ENCODE data around the gene C2CD2.
"Not testable (repeated sequence)": the region's sequence is repeated elsewhere in the genome, so short reads cannot be mapped to it uniquely, and the experiment has no call there.

C2CD2 gene

DNA sequence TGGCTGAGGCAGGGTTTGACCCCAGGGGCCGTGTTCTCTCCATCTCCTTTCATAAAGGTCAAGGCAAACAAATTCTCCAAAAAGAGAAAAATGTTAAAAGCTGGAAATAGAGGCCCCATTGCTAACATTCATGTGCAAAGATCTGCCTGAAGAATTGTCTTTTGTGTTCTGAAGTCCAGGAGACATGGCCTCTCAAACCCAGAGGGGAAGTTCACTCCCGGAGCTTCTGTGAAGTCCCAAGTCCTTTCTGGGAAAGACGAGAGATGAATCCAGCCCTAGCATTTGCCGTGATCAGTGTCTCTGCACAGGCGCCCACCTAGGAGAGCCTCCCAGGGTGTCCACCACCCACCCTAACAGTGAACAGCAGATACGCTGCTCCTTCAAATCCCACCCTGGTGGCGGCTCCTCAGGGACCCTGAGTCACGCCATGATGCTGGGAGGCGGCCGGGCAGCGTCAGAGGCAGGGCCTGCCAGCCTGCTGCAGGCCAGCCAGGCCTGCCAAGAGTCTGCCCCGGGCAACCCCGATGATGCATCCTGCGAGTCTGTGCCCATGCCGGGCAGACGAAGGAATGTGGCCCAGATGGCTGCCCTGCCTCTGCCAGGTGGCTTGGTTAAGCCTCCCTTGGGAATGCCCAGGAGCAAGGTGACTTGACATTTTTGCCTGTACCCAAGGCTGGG is 5.2 kb upstream of the C2CD2 start:
- no peaks in the 10 kb centered on the region for H3K9me3 Mint-ChIP-seq
- H3K4me3 Mint-ChIP-seq, result no peak overlapping the region
- H3K4me1 Mint-ChIP-seq, result peaks cover 9% of the 10 kb centered on the region
- CTCF ChIA-PET, result no interaction called here
- peaks cover 56% of the 10 kb centered on the region for H3K27me3 Mint-ChIP-seq
- no peak overlapping the region for H3K27ac Mint-ChIP-seq
- H3K36me3 Mint-ChIP-seq, result no peaks in the 10 kb centered on the region
- no peak for DNase-seq

DNA sequence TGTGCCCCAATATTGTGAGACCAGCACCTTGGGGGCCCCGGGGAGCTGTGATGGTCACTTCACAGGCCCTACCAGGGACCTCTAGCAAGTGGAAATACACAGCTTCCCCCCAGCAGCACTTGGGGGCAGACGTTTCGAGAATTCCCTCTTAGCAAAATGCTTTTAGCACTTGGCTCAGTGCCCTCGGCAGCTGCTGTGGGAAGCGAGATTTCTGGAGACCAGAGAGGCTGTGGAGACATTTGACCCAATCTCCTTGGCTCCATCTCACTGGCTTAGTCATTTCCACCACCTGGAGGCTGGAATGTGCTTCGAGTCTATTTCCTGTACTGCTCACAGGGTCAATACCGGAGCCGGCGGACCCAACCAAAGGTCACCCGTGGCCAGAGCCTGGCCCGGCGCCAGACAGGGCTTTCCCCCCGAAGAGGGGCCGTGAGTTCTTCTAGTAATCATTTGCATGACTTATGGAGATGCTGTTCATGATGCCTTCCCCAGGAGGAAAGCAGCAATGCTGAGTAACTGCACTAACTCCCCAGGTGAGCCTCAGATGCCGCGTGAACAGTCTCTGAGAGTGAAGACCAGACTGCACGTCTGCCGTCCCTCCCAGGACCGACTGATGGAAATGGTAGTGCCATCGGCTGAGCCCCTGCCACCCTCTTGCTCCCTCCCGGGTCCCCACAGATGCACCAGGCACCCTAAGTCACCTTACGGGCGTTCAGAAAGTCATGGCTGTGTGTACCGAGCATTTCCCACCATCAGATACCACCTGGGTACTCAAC is 4.4 kb upstream of the C2CD2 start:
- H3K36me3 Mint-ChIP-seq, result no peaks in the 10 kb centered on the region
- no peaks in the 10 kb centered on the region for H3K9me3 Mint-ChIP-seq
- no peak overlapping the region for H3K4me3 Mint-ChIP-seq
- H3K4me1 Mint-ChIP-seq, result peaks cover 9% of the 10 kb centered on the region
- H3K27ac Mint-ChIP-seq, result no peak overlapping the region
- CTCF ChIA-PET, result interaction anchor here (1.0 to 2.0 kb wide), 3 partner anchors 150 to 160 kb away, joined by 4 to 6 read pairs (median 4); no protein-coding TSS in a partner anchor
- peaks cover 52% of the 10 kb centered on the region for H3K27me3 Mint-ChIP-seq
- DNase-seq, result no peak

- CTCF ChIA-PET, result interaction anchor here (1.0 to 2.0 kb wide), 3 partner anchors 151 to 161 kb away, joined by 4 to 6 read pairs (median 4); no protein-coding TSS in a partner anchor
- DNase-seq, result no peak
- Mint-ChIP-seq H3K36me3 (no peaks in the 10 kb centered on the region), H3K27ac (no peak overlapping the region), H3K4me1 (peaks cover 13% of the 10 kb centered on the region), H3K9me3 (no peaks in the 10 kb centered on the region), H3K27me3 (peaks cover 52% of the 10 kb centered on the region), H3K4me3 (no peak overlapping the region)
Measured at GRCh38 chr21:41956926-41957729, 3.3 kb upstream of the C2CD2 start.

- CTCF ChIA-PET, result no interaction called here
- Mint-ChIP-seq H3K27me3 (peaks cover 56% of the 10 kb centered on the region), H3K36me3 (no peaks in the 10 kb centered on the region), H3K27ac (no peak overlapping the region), H3K4me3 (no peak overlapping the region), H3K9me3 (no peaks in the 10 kb centered on the region), H3K4me1 (peaks cover 11% of the 10 kb centered on the region)
- no peak for DNase-seq
Measured at GRCh38 chr21:41955516-41955915, 1.7 kb upstream of the C2CD2 start.

DNA sequence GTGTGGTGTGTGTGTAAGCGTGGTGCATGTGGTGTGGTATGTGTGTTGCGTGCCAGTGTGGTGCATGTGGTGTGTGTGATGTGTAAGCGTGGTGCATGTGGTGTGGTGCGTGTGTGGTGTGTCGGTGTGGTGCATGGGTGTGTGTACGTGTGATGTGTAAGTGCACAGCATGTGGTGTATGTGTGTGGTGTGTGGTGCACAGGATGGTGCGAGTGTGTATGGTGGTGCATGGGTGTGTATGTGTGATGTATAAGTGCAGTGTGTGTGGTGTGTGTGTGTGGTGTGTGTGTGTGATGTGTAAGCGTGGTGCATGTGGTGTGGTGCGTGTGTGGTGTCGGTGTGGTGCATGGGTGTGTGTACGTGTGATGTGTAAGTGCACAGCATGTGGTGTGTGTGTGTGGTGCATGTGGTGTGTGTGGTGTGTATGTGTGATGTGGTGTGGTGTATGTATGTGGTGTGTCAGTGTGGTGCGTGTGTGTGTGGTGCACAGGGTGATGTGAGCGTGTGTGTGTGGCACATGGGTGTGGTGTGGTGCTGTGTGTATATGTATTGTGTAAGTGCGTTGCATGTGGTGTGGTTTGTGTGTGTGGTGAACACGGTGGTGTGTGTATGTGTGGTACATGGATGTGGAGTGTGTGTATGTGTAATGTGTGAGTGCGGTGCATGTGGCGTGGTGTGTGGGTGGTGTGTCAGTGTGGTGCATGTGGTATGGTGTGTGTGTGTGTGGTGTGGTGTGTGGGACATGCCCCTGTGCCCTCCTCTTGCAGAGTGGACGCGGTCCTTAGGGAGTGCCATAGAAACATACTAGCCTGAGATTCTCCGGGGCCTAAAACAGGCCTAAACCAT is 1.1 kb upstream of the C2CD2 start:
- CTCF ChIA-PET, result no interaction called here
- H3K27ac Mint-ChIP-seq, result no peak overlapping the region
- DNase-seq, result no peak
- H3K27me3 Mint-ChIP-seq, result peaks cover 52% of the 10 kb centered on the region
- peak overlapping the region; percentile 10 for H3K4me3 Mint-ChIP-seq
- H3K9me3 Mint-ChIP-seq, result no peaks in the 10 kb centered on the region
- peaks cover 11% of the 10 kb centered on the region for H3K4me1 Mint-ChIP-seq
- no peaks in the 10 kb centered on the region for H3K36me3 Mint-ChIP-seq

DNA sequence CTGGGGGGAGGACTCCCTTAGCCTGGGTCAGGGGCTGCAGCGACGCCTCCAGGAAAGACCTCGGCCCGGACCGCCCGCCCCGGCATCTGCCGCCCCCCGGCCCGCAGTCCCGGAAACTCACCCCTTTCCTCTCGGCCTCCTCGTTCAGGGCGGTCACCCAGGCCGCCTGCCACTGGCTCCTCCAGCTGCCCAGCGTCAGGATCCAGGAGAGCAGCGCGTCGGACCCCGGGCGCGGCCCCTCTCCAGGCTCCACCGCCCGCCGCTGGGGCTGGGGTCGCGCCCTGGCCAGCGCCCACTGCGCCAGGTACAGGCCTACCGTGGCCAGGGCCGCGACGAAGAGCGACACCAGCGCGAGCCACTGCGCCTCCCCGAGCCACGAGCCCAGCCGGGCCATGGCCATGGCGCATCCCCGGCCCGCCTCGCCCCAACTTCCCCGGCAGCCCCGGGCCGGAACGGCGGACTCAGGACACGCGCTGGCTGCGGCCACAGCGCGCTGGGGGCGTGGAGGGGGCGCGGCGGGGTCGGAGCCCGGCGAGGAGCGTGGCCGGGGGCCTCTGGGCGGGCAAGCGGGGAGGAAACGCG is 478 bp downstream of the C2CD2 start:
- DNase-seq, result no peak
- CTCF ChIA-PET, result interaction anchor here (1.8 kb wide), 1 partner anchor 8 kb away, joined by 7 read pairs; no protein-coding TSS in a partner anchor
- H3K9me3 Mint-ChIP-seq, result no peaks in the 10 kb centered on the region

DNA sequence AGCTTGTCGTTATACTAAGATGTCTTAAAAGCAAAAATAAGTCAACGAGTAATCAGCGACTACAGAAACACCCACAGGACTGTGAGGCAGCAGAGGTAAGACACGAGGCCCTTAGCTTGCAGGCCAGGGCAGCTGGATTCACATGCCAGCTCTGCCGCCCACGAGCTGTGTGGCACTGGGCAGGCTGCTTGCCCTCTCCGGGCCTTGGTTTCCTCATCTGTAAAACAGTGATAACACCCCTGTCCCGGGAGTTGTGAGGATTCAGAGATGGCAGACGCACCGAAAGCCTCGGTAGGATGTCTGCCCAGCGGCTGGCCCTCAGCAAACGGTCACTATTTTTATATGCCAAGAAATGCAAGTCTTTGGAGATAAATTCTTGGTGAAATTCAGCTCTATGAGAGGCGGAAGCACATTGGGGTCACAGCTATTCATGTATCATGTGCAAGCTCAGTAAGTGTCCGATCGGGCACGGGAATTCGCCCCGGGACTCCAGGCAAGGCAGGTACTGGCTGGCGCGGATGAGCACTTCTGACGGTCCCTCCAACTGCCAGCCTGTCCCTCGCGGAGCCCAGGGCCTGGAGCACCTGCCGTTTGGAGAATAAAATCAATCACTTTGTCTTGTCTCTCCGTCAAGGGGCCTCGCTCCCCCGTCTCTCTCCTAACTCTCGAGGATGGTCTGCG is 1.1 kb downstream of the C2CD2 start:
- Mint-ChIP-seq H3K4me3 (peak overlapping the region; percentile 17), H3K9me3 (no peaks in the 10 kb centered on the region), H3K27ac (no peak overlapping the region), H3K27me3 (peaks cover 46% of the 10 kb centered on the region), H3K36me3 (no peaks in the 10 kb centered on the region), H3K4me1 (peaks cover 11% of the 10 kb centered on the region)
- DNase-seq, result no peak
- CTCF ChIA-PET, result interaction anchor here (0.8 to 1.8 kb wide), 2 partner anchors 9 to 12 kb away, joined by 3 to 7 read pairs; no protein-coding TSS in a partner anchor

More for the DNA sequence above, 478 bp downstream of the C2CD2 start:
- H3K4me1 Mint-ChIP-seq, result peaks cover 11% of the 10 kb centered on the region
- H3K27ac Mint-ChIP-seq, result no peak overlapping the region
- peaks cover 50% of the 10 kb centered on the region for H3K27me3 Mint-ChIP-seq
- peak overlapping the region; percentile 6 for H3K4me3 Mint-ChIP-seq
- H3K36me3 Mint-ChIP-seq, result no peaks in the 10 kb centered on the region

GRCh38 chr21:41951876-41952567 is 1.8 kb downstream of the C2CD2 start:
- H3K27ac Mint-ChIP-seq, result no peak overlapping the region
- H3K4me3 Mint-ChIP-seq, result peak overlapping the region; percentile 17
- CTCF ChIA-PET, result interaction anchor here (0.8 to 1.8 kb wide), 2 partner anchors 9 to 11 kb away, joined by 3 to 7 read pairs; no protein-coding TSS in a partner anchor
- DNase-seq, result no peak
- peaks cover 11% of the 10 kb centered on the region for H3K4me1 Mint-ChIP-seq
- no peaks in the 10 kb centered on the region for H3K9me3 Mint-ChIP-seq
- peaks cover 43% of the 10 kb centered on the region for H3K27me3 Mint-ChIP-seq
- H3K36me3 Mint-ChIP-seq, result no peaks in the 10 kb centered on the region

DNA sequence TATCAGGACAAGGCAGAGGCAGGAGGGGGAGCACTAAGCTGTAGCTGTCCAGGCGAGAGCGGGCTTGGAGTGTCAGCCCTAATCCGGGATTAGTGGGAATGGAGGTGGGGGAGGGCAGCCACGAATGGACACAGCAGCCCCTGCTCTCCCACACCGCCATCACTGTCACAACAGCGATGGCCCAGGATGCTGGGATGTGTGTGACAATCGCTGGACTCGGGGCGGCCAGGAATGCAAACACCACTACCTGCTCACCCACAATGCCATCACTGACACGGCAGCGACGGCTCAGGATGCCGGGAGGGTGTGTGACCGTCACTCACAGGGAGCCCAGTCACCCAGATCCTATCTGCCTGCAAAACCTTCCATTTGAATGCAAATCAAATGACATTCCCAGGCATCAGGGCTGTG is 2.9 kb downstream of the C2CD2 start:
- H3K9me3 Mint-ChIP-seq, result no peaks in the 10 kb centered on the region
- peaks cover 40% of the 10 kb centered on the region for H3K27me3 Mint-ChIP-seq
- peaks cover 11% of the 10 kb centered on the region for H3K4me1 Mint-ChIP-seq
- CTCF ChIA-PET, result no interaction called here
- no peaks in the 10 kb centered on the region for H3K36me3 Mint-ChIP-seq
- no peak overlapping the region for H3K4me3 Mint-ChIP-seq
- H3K27ac Mint-ChIP-seq, result no peak overlapping the region
- no peak for DNase-seq

GRCh38 chr21:41949631-41950030 is 4.2 kb downstream of the C2CD2 start:
- CTCF ChIA-PET, result interaction anchor here (0.6 kb wide), 1 partner anchor 17 kb away, joined by 4 read pairs; no protein-coding TSS in a partner anchor
- not testable (repeated sequence) for H3K27ac Mint-ChIP-seq, H3K9me3 Mint-ChIP-seq, H3K36me3 Mint-ChIP-seq, H3K4me3 Mint-ChIP-seq, DNase-seq
- Mint-ChIP-seq H3K4me1 (peaks cover 10% of the 10 kb centered on the region), H3K27me3 (peaks cover 36% of the 10 kb centered on the region)

GRCh38 chr21:41948901-41949300 is 4.9 kb downstream of the C2CD2 start:
- Mint-ChIP-seq H3K4me1 (peaks cover 5% of the 10 kb centered on the region), H3K9me3 (no peaks in the 10 kb centered on the region), H3K4me3 (no peak overlapping the region), H3K27ac (no peak overlapping the region), H3K36me3 (no peaks in the 10 kb centered on the region), H3K27me3 (peaks cover 29% of the 10 kb centered on the region)
- no peak for DNase-seq
- CTCF ChIA-PET, result no interaction called here

- H3K27me3 Mint-ChIP-seq, result peaks cover 28% of the 10 kb centered on the region
- DNase-seq, result no peak
- H3K36me3 Mint-ChIP-seq, result no peaks in the 10 kb centered on the region
- peaks cover 5% of the 10 kb centered on the region for H3K4me1 Mint-ChIP-seq
- no peaks in the 10 kb centered on the region for H3K9me3 Mint-ChIP-seq
- H3K4me3 Mint-ChIP-seq, result no peak overlapping the region
- no peak overlapping the region for H3K27ac Mint-ChIP-seq
- CTCF ChIA-PET, result interaction anchor here (0.7 kb wide), 1 partner anchor 13 kb away, joined by 3 read pairs; no protein-coding TSS in a partner anchor
Measured at GRCh38 chr21:41948078-41948895, 5.5 kb downstream of the C2CD2 start.
